Stimulated activated CD4-positive, alpha-beta T cell treated with anti-CD3 and anti-CD28 coated beads, TNF-alpha, amount 100 ng/mL, for 4 hours (primary cell): ENCODE measurements around the gene RFX7.

Experiments used
- DNase-seq, 3 experiments: peaks; one replicate each; pipeline ENCODE4 v3.0.0-alpha.2; 2020; ENCODE audit warnings: low read depth in 3 of 3

RFX7 gene

DNA sequence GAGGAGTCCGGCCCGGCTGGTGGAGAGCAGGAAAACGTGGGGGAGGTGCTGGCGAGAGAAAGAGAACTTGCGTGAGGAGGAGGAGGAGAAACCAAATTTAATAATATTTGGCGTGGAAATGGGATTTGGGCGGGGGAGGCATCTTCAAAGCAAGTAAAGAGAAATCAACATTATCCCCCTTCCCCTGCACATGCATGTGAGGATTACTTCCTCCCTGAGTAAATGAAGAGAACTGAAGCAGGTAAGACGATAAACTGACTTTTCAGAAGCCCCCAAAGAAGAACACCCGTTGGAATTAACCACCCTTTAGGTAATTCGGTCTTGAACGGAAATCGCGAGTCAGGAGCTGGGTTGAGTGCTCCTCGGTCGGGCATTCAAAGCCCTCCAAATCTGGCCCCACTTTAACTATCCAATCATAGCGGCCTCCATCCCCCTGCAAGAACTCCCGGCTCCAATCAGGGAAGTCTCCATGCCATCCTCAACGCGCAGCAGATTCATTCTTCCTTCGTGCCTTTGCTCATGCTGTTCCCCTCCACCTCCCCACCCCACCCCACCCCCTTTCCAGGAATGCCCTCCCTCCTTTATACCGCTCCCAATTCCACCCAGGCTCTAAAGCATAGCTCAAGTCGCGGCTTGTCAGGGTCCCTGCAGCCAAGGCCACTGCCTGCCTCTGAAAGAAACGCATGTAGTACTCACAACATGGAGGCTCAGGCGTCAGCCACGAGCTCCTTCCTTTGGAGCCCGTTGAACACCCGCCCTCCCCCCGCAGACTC lies 545 bp upstream of the RFX7 start:
- DNase-seq = peak in 1 of 3 experiments; percentile 13

DNA sequence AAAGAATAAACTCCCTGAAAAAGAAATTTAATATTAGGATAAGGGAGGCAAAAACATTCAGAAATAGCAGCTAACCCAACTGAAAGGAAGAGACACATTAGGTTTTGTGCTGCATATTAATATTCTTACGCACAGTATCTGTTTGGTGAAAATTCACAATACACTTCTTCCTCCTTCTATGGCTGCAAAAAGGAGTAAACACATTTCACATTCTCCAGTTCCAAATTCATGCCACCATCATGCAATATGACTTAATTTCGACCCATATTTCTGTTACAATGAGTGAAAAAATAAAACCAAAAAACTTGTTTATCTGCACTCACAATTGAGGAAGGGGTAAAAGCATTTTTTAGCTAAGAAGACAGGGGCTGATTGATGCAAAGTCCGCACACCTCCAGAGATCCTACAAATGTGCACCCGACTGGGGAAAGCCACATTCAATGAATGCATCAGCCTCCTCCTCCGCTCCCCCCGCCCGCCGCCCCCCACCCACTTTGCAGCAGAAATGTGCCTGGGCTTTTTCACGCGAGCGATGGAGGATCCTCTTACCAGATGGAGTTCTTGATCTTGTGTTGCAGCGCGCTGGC lies 1.0 kb downstream of the RFX7 start:
- DNase-seq = no peak

DNA sequence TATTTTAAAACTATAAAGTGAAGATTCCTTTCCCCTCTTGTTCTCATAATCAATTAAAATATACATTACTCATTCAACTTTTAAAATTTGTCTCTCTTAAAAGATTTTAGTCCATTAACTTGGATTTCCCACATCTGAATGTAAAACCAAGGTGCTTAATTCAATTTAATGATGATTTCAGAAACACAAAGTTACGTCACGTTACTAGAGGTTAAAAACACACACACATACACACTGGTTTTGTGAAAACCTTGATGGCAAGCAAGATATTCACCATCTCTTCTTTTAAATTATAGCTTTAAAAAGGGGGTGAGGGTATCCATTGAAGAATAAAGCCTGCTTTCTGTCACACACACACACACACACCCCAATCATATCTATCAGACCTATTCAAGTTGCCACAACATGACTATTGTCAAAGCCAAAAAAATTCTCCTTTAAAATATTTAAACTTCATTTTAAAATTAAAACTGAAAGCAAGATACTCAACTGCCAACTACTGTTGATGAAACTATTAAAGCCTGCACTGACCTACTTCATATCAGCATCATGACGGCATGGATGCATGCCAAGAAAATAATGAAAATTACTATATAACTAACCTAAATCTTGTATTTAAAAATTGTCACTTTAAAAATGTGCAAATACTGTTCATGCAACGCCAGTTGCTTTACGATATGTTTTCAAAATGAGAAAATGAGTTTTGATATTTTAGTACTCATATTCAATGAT lies 2.1 kb downstream of the RFX7 start:
- DNase-seq = no peak

DNA sequence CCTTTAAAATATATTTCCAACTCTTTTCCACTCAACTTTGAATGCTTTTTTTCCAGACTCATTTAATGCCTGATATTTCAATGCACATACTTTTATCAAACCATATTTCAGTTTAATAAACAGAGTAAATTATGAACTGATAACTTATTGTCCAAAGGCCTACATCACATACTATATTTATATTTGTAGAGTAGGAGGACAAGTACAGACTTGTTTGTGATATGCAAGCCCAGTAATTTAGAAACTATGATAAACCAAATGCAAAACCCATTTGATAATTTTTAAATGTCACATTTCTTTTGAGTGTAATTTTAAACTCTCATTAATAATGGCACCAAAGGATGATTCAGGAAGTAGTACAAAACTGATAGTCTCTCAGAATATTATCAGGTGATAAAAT lies 3.3 kb downstream of the RFX7 start:
- DNase-seq = no peak

DNA sequence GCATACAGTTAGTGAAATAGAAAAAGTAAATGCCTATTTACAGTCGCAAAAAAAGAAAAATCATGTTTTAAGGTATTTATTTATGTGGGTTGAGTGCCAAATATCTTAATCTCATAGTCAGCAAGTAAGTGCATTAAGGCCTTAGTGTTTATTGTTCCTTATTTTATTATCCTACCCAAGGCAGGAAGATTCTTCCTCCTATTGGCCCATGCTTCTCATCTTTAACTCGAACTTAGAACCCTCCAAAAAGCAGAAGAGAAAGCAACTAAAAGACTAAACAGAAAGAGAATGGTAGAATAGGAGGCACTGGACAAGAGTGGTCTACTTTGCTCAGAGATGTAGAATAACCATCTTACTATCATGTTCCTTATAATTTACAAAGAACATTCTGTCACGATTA lies 7.5 kb downstream of the RFX7 start:
- no peak for DNase-seq

DNA sequence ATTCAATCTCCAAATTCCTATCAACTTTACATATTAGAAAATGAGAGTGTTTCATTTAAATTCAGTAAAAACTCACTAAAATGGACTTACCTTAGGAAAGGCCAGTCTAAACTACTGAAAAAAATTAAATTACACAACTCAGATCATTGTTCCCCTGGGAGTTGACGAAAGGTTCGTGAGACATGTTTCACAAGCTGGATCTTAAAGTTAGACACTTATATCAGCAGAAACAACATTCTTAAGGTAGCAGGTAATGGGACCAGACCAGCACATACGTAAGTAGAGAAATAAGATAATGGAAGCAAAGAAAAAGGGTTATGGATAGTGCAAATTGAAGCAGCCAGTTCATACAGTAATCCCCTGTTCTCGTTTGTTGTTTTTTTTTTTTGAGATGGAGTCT lies 8.9 kb downstream of the RFX7 start:
- DNase-seq = no peak

DNA sequence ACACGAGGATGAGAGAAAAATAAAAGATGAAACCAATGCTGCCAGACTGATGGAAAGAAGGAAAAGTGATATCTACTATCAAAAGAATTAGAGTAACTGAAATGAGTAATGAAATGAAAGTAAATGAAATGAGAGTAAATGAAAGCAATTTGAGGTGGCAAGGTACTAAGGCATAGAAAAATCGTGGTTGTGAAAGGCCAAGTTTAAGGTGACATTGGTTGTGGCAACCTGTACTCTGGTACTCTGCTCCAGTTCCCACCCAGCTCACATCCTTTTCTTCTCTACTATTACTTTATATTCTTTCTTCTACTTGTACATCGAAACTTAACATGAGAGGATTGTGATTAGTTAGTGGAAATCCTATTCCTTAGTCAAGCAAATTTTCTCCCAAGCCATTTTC lies 10.1 kb downstream of the RFX7 start:
- DNase-seq = no peak

DNA sequence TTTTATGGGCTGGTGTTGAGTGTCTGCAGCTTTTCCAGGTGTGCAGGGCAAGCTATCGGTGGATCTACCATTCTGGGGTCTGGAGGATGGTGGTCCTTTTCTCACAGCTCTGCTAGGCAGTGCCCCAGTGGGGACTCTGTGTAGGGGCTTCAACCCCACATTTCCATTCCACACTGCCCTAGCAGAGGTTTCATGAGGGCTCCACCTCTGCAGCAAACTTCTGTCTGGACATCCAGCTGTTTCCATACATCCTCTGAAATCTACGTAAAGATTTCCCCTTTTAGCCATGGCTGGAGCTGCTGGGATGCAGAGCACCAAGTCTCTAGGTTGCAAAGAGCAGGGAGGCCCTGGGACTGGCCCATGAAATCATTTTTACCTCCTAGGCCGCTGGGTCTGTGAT lies 11.6 kb downstream of the RFX7 start:
- no peak for DNase-seq

DNA sequence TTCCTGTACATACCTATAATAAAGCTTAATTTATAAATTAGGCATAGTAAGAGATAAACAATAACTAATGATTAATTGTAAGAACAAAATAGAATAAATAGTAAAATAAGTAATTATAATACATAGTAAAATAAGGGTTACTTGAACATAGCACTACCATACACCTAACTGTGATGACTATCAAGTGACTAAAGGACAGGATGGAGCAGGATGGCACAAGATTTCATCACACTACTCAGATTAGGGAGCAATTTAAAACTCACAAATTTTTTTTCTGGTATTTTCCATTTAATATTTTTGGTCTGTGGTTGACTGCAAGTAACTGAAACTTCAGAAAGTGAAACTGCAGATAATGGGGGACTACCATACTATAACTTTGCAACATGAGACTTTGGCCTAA lies 14.8 kb downstream of the RFX7 start:
- no peak for DNase-seq

DNA sequence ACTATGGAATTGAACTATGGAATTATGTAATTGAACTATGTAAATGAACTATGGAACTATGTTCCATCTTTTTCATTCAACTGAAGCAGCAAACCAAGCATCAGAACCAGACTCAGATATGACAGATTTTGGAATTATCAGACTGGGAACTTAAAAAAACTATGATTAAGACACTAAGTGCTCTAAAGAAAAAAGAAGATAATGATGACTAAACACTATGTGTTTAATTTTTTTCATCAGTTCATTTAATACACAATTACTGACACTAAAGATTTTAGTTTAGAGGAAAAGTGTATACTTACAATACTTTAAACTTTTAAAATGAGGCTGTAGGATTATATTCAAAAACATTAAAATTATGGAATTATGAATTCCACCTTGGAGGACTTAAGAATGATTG lies 15.3 kb downstream of the RFX7 start:
- DNase-seq = no peak

DNA sequence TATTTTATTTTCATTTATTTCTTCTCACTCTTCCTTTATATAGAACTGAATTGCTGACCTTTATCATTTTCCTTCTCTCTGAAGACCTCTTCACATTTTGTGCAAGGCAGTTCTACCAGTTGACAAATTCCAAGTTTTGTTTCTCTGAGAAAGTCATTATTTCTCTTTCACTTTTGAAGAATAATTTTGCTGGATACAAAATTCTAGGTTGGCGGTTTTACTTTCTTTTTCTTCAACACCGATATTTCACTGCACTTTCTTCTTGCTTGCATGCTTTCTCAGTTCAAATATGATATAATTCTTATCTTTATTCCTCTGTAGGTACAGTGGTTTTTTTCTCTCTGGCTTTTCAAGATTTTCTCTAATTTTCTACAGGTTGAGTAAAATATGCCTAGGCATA lies 15.9 kb downstream of the RFX7 start:
- no peak for DNase-seq

DNA sequence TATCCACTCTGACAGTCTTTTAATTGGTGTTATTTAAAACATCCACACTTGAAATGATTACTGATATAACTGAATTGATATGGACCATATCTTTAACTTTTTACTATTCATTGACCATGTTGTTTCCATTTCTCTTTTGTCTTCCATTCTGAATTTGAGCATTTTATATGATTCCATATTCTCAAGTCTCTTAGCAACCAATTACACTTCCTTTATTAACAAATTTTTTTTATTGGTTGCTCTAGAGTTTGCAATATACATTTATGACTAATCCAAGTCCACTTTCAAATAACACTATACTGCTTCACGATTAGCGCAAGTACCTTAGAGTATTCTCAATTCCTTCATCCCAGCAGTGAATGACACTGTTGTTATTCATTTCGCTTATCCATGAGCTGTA lies 16.4 kb downstream of the RFX7 start:
- no peak for DNase-seq

DNA sequence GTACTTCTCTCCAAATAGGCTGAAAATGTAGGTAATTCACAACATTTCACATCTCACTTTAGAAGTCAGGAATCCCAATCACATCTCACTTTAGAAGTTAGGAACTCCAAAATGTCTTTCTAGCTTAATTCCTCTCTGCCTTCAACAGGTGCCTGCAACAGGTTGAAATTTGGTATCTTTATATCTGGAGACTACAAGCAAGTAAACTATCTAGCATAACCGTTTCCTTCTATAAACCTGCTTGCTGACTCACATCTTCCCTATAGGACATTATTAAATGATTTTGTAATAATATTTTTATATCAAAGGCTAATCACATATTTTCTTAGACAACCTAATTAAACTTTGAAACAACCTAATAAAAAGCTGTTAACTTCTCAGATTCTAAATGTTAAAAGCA lies 18.2 kb downstream of the RFX7 start:
- no peak for DNase-seq

DNA sequence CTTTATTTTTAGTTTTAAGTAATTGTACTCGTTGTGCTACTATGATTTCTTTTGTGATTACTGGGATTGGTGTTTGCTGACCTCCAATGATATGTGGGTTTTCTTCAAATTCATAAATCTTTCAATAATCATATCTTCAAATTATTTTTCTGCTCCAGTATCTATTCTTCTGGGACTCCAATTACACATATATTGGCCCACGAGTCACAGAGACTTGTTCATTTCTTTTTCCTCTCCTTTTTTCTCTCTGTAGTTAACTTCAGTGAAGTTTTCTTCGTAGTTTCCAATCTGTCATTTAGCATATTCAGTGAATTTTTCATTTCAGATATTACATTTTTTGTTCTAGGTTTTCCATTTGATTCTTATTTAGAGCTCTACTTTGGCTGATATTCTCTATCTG lies 21.4 kb downstream of the RFX7 start:
- DNase-seq = no peak

DNA sequence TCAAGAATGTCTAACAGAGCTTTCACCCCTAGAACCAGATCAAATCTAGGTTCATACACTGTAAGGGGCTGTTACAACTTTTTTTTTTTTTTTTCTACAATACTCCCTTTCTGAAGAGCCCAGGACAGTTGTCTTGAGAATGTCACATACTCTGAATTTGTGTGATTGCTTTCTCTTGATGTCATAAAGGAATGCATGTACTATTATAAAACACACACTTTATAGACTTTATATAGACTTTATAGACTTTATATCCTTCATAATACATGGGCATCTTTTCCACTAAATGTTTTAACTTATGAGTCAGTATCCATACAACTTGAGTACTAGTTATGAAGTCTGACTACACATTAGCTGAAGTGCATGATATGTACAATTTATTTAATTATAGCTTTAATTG lies 26.3 kb downstream of the RFX7 start:
- DNase-seq = no peak

DNA sequence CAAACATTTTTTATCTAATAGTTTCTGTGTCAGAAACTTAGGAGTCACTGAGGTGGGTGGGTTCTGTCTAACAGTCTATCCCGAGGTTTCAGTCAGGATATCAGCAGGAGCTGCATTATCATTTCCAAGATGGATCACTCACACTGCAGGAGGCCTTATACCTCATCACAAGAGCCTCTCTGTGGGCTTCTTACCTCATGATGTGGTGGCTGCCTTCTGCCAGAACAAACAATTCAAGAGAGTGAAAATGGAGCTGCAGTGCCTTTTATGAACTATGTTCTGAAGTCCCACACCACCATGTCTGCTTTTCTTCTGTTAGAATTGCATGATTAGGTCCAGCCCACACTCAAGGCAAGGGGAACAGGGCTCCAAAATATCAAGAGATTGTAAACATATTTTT lies 27.9 kb downstream of the RFX7 start:
- DNase-seq = no peak

DNA sequence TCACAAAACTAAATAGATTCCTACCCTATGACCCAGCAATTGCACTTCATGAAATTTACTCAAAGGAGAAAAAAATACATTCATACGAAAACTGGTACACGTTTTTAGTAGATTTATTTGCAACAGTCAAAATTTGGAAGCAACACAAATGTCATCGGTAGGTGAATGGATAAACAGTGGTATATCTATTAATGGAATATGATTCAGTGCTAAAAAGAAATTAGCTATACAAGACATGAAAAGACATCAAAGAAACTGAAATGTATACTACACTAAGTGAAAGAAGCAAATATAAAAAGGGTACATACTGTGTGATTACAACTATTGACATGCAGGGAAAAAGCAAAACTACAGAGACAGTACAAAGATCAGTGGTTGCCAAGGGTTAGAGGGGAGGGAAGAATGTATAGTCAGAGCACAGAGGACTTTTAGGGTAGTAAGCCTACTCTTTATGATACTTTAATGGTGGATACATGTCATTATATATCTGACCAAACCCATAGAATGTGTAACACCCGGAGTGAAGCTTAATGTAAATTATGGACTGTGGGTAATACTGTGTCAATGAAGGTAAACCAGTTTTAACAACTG lies 31.6 kb downstream of the RFX7 start:
- DNase-seq = no peak

DNA sequence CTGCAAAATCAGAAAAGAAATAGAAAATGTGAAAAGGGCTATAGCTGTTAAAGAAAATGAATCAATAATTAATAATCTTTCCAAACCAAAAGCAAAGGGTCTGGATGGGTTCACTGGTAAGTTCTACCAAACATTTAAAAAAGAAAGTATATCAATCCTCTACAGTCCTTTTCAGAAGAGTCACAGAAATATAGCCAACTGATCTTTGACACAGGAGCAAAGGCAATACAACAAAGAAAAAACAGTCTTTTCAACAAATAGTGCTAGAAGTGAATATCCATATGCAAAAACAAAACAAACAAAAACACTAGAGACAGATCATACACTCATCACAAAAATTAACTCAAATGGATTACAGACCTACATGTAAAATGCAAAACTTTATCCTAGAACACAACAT lies 32.6 kb downstream of the RFX7 start:
- no peak for DNase-seq

DNA sequence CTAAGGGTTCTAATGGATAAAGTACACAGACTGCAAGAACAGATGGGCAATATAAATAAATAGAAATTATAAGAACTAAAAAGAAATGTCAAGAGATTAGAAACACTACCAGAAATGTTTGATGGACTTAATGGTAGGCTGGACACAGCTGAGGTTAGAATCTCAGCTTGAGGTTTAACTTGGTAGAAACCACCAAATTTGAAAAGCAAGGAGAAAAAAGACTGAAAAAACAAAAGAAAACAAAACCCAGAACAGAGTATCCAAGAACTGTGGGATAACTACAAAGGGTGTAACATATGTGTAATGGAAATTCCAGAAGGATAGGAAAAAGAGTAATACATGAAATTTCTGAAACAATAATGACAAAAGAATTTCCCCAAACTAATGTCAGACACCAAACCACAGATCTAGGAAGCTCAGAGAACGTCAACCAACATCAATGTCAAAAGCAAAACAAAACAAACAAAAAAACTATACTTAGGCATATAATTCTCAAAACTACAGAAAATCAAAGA lies 35.0 kb downstream of the RFX7 start:
- DNase-seq = no peak

DNA sequence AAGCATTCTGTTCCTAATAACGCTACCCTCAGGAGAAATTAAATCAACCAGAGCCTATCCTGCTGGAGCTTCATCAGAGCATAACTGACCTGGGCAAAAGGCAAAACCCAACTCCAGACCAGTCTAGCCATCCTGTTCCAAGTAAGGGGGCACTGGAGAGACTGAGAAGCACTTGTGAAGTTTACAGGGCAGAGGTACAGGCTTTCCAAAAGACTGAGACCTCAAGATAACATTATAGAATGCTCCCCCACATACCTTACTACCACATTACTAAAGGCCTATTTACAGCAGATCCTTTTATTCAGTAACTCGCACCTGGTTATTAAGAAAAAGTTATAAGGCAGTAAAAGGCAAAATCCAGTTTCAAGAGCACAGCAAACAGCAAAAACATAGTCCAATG lies 35.5 kb downstream of the RFX7 start:
- no peak for DNase-seq

DNA sequence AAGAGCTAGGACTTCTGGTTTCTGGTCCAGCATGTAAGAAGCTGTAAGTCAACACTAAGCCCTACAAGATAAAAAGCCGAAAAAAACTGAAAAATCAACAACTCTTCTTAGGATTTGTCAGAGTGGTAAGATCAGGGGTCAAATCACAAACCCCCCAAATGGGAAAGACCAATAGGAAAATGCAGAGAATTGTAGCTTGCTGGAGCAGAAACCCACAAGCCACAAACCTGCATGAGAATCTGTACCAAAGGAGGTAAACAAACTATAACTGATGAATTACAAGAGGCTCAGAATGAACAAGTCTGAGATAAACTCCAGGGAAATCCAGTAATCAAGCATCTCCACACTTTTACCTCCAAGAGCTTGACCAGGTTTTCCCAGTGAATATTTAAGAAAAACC lies 36.0 kb downstream of the RFX7 start:
- DNase-seq = no peak

DNA sequence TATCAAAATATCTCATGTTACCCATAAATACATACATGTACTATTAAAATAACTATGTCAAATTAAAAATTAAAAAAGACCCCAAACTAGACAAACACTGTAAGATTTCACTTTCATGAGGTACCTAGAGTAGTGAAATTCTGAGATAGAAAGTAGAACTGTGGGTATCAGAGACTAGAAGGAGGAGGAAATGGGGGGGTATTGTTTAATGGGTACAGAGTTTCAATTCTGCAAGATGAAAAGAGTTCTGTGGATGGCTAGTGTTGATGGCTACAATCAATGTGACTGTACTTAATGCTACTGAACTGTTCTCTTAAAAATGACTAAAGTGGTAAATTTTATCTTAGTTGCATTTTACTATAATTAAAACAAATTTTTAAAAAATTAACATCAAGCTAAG lies 36.6 kb downstream of the RFX7 start:
- DNase-seq = no peak
